OCI-LY1 (cell line): ENCODE data around the gene DRICH1.

ENCODE experiments used
- EZH2 ChIP-seq: fragments of 200-600 bp; sonication (generic), shearing (Covaris generic); IDR thresholded peaks from 2 replicates; pipeline ENCODE4 v1.8.0; 2017; ENCODE audit warnings: borderline replicate concordance, mixed run types, mild to moderate bottlenecking, antibody characterized with exemption, low read length, moderate library complexity, mixed read lengths
- TF ChIP-seq, protein P1 (sequence below): fragments of 200-600 bp; sonication (generic), shearing (Covaris generic); IDR thresholded peaks from 2 replicates; pipeline ENCODE4 v1.5.1; 2017; ENCODE audit warnings: mild to moderate bottlenecking, antibody characterized with exemption, low read length, moderate library complexity, mixed read lengths

DNA sequence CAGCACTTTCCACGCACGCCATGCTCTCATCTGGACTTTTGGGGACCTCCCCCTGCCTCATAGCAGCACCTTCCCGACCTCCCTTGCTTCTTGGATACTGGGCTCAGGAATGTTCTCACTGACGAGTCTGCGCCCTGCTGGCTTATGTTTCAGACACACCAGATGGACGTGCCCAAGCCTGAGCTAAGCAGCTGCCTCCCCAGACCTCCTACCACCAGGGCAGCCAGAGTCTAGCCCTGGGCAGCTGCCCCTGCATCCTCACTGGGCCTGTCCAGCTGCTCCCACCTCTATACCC, 45.5 kb upstream of the DRICH1 start:
- TF ChIP-seq, protein P1, sequence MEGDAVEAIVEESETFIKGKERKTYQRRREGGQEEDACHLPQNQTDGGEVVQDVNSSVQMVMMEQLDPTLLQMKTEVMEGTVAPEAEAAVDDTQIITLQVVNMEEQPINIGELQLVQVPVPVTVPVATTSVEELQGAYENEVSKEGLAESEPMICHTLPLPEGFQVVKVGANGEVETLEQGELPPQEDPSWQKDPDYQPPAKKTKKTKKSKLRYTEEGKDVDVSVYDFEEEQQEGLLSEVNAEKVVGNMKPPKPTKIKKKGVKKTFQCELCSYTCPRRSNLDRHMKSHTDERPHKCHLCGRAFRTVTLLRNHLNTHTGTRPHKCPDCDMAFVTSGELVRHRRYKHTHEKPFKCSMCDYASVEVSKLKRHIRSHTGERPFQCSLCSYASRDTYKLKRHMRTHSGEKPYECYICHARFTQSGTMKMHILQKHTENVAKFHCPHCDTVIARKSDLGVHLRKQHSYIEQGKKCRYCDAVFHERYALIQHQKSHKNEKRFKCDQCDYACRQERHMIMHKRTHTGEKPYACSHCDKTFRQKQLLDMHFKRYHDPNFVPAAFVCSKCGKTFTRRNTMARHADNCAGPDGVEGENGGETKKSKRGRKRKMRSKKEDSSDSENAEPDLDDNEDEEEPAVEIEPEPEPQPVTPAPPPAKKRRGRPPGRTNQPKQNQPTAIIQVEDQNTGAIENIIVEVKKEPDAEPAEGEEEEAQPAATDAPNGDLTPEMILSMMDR: no peak
- no peak for TF ChIP-seq EZH2
